GM10266 (cell line): ENCODE measurements around the gene CTIF.

Experiments used
- DNase-seq: peaks from one replicate; pipeline ENCODE4 v3.0.0; 2012; ENCODE audit errors: extremely low spot score
- TF ChIP-seq, protein P1 (sequence below): IDR thresholded peaks from 2 replicates; pipeline ENCODE4 v1.5.1; 2012; ENCODE audit warnings: mild to moderate bottlenecking, low read depth; ENCODE audit not compliant: control insufficient read depth, insufficient read depth; ENCODE audit errors: missing control alignments

CTIF gene

DNA sequence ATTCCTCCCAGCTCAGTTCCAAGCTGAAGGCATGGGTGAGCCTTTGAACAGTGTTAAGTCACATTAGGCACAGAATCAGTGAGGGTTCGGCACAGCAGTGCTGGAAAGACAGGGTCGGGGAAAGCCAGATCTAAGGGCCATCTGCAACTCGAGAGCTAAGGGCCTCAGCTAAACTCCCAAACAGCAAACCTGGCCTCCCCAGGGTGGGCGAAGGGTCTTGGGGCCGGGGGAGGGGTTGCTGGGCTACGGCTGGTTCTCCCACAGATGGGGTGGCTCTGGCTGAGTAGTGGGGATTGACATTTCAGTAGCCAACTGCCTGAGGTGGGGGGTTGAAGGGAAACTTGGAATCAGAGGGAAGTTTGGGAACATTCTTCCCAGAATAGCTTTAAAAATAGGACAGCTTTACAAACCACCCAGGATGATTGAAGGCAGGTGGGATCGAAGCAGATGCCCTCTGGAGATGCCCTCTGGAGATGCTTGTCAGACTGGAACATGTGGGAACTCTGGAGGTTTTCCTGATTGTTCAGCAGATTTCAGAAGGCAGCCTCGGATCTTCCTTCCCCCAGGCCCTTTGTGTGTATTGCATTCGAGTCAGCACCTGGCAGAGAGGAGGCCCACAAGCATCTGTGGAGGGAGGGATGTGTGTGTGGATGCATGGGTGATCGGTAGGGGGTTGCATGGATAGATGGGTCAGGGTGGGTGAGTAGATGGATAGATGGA lies 255.6 kb downstream of the CTIF start:
- TF ChIP-seq, protein P1, sequence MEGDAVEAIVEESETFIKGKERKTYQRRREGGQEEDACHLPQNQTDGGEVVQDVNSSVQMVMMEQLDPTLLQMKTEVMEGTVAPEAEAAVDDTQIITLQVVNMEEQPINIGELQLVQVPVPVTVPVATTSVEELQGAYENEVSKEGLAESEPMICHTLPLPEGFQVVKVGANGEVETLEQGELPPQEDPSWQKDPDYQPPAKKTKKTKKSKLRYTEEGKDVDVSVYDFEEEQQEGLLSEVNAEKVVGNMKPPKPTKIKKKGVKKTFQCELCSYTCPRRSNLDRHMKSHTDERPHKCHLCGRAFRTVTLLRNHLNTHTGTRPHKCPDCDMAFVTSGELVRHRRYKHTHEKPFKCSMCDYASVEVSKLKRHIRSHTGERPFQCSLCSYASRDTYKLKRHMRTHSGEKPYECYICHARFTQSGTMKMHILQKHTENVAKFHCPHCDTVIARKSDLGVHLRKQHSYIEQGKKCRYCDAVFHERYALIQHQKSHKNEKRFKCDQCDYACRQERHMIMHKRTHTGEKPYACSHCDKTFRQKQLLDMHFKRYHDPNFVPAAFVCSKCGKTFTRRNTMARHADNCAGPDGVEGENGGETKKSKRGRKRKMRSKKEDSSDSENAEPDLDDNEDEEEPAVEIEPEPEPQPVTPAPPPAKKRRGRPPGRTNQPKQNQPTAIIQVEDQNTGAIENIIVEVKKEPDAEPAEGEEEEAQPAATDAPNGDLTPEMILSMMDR, result no peak
- DNase-seq, result no peak

DNA sequence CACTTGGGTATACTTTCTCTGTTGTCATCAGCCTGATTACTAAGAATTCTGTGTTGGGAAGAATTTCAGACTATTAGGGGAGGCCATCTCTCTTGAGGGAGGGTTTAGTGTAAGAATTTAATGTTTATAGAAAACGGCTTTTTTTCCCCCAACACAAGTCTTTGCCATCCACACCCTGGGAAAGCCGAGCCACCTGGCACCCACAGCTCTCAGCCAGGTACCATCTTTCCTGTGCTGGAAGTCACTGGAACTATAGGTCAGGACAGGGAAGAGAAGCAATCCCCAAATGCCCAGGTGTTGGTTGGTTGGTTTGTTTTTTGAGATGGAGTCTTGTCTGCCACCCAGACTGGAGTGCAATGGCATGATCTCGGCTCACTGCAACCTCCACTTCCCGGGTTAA lies 256.9 kb downstream of the CTIF start:
- TF ChIP-seq, protein P1, result no peak
- no peak for DNase-seq

DNA sequence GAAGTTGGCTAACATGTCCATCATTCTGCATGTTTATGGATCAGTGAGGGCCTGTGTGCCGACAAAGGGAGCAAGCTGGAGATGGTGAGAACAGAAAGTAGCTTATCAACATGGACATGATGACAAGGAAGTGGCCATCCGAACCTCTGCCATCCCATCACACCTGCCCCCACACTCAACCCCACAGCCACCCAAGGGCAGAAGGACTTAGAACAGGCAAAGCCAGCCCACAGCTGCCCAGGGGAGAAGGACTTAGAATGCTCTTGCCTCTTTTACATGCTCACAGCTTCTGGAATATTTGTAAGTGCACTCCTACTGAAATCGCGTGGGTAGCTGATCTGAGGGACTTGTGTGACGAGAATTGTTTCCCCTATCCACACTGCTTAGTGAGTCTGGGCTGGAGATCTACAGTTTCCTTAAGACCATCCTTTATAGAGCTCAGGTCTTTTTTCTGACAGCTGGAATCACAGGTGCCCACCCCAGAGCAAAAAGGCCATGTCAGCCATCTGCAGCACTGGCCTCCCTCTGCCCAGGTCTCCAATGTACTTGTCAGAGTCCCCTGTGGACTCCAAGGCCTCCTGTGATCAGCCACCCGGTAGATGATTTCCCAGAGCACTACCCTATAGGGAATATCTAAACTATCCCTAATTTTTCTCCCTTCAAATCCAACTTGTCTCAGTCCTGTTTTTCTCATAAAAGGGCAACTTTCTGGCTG lies 257.8 kb downstream of the CTIF start:
- TF ChIP-seq, protein P1, result no peak

DNA sequence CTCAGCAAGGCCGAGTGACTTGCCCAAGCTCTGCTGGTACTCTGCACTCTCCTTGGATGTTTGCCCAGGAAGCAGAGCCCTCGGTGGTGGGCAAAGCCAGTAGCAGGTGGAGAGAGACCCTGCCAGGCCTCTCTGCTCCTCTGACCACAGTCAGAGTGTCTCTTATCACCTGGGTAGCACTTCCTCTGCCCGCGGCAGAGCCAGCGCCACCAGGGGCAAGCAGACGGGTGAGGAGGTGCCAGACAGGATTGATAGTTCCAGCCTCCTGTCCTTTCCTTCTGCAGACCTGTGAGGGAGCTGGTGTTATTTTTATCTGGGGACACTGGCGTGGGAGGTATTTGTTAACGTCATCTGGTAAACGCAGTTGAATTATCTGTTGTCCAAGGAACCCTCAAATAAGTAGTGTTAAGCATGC lies 259.0 kb downstream of the CTIF start:
- no peak for DNase-seq
- TF ChIP-seq, protein P1, result no peak

More for the DNA sequence above, 257.8 kb downstream of the CTIF start:
- no peak for DNase-seq

DNA sequence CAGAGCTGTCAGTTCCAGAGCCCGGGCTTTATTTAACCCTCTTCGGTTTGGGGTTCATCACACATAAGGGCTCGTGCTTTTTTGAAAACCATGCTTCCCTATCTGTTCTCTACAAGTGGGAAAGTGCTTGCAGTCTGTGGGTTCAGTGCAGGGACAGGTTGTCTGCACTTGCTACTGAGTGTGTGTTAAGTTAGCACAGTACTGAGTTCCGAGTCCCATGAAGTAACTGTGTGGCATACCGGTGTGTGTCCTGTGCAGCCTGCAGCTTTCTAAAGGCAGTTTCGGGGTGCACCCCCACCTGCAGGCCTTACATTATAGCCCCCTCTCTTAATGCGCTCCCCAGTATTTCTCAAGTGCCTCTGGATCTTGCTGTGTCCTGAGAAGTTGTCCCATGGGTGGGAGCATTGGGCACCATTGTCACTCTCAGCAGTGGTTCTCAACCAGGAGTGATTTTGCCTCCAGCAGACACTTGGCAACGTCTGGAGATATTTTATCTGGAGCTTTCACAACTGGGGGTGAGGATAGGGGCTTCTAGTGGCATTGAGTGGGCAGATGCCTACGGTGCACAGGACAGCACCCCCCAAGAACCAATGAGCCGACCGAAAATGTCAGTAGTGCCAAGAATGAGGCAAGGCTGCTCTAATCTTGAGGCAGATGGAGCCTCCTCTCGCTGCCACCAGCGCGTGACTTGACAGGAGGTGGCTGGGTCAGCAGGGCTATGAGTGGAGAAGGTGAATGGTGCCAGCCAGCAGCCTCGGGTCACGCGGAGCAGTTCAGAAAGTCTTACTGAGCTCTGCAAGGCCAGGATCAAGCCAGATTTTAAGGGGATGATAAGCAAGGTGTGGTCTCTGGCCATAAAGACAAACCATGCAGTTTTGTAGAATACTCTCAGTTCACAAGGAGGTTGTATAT lies 259.8 kb downstream of the CTIF start:
- no peak for DNase-seq
- TF ChIP-seq, protein P1, result no peak

DNA sequence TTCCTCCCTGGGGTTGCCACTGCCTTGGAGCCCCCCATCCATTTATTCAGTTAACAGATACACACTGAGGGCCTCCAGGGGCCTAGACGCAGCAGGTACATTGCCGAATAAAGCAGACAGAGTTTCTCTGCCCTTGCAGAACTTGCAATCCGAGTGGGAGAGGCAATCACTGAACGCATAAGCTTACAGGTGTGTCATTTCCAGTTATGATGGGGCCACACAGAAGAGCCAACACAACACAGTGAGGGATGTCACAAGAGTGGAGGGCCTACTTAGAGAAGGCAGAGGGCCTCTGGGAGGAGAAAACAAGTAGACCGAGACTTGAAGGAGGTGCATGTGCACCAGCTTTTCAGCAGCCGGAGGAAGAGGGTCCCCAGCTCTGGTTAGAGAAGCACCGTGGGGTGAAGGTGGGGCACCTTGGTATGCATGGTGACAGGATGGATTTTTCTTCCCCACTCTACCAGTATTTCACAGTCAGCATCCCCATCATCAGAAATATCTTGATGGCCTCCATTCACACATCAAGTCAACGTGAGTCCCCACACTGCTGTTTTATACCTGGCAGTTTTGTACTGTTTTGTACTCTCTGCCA lies 261.0 kb downstream of the CTIF start:
- no peak for DNase-seq
- TF ChIP-seq, protein P1, result no peak
